HG03442 (cell line): ENCODE results near the gene RBL2.
"Not testable (repeated sequence)": the region's sequence is repeated elsewhere in the genome, so short reads cannot be mapped to it uniquely, and the experiment has no call there.

Experiments used
- ATAC-seq: cut with Tn5 transposase; IDR thresholded peaks from one replicate; pipeline ENCODE4 v1.9.1; 2021; ENCODE audit warnings: mild to moderate bottlenecking, moderate library complexity; ENCODE audit not compliant: unreplicated experiment

RBL2 gene

DNA sequence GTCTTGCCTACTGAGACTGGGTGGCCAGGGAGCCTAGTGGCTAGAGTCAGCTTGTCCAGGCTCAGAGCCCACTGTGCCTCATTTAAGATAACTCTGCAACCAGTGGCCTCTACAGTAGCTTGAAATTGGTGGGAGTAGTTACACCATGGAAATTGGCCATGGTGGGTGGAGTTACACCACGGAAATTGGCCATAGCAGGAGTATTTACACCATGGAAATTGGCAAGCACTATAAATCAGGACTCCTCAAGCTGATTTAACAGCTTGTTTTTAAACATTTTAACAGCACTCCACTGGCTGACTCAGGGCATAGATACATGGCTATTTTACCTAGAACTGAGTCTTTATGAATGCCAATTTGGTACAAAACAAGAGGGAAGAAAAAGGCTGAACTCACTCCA is 96.5 kb downstream of the RBL2 start:
- no peak for ATAC-seq

DNA sequence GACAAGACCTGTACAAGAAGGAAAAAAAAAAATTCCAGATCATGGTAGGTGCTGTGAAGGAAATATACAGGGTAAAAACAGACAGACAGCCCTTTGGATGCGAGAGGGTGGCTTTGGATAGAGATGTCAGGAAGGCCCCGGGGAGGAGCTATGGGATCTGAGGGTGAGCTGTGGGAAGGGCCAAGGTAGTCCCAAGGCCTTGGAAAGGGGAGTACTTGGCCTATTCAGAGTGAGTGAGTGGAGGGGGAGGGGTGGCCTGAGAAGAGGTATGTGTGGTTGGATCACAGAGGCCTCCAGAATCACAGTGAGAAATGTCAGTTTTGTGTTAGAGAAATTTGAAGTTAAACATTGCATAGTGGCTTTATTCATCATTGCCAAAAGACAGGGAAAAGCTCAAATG is 99.9 kb downstream of the RBL2 start:
- no peak for ATAC-seq

DNA sequence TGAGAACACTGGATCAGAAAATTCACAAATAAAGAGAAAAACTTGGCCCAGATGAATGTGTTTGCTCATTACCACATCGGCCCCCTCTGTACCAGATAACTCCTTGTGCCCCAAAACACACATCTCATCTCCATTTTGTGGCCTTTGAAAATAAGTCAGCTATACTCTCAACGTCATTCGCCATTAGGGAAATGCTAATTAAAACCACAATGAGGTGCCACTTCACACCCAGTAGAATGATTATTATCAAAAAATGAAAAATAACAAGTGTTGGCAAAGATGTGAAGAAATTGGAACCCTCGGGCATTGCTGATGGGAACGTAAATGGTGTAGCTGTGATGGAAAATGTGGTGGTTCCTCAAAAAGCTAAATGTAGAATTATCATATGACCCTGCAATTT is 103.4 kb downstream of the RBL2 start:
- ATAC-seq: no peak

DNA sequence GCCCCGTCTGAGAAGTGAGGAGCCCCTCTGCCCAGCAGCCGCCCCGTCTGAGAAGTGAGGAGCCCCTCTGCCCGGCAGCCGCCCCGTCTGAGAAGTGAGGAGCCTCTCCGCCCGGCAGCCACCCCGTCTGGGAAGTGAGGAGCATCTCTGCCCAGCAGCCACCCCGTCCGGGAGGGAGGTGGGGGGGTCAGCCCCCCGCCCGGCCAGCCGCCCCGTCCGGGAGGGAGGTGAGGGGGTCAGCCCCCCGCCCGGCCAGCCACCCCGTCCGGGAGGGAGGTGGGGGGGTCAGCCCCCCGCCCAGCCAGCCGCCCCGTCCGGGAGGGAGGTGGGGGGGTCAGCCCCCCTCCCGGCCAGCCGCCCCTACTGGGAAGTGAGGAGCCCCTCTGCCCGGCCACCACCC is 105.1 kb downstream of the RBL2 start:
- not testable (repeated sequence) for ATAC-seq

DNA sequence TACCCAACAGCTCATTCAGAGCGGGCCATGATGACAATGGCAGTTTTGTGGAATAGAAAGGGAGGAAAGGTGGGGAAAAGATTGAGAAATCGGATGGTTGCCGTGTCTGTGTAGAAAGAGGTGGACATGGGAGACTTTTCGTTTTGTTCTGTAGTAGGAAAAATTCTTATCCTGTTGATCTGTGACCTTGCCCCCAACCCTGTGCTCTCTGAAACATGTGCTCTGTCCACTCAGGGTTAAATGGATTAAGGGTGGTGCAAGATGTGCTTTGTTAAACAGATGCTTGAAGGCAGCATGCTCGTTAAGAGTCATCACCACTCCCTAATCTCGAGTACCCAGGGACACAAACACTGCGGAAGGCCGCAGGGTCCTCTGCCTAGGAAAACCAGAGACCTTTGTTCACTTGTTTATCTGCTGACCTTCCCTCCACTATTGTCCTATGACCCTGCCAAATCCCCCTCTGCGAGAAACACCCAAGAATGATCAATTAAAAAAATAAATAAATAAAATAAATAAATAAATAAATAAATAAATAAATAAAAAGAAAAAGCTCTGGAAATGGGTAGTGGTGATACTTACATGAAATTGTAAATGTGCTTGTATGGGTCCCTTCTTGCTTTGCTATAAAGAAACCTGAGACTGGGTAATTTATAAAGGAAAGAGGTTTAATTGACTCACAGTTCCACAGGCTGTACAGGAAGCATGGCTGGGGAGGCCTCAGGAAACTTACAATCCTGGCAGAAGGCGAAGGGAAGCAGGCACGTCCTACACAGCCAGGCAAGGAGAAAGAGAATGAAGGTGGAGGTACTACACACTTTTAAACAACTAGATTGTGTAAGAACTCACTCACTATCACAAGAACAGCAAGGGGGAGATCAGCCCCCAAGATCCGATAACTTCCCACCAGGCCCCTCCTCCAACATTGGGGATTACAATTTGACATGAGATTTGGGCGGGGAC is 105.8 kb downstream of the RBL2 start:
- ATAC-seq: not testable (repeated sequence)
